SU-DHL-6 (cell line): ENCODE measurements around the gene FABP6.

Source experiments
- H2AFZ ChIP-seq: fragments of 200-600 bp; sonication (generic); 2 replicates; pipeline ENCODE4 v1.6.1; 2014; ENCODE audit warnings: low read depth, mild to moderate bottlenecking, moderate library complexity, mixed read lengths, antibody characterized with exemption, low read length; ENCODE audit not compliant: severe bottlenecking
- H3F3A ChIP-seq: fragments of 200-600 bp; shearing (Covaris generic); 2 replicates; pipeline ENCODE4 v1.6.0; 2016; ENCODE audit warnings: antibody characterized with exemption, mild to moderate bottlenecking; ENCODE audit not compliant: insufficient read depth
- H3K27ac ChIP-seq: fragments of 200-600 bp; sonication (generic); 2 replicates; pipeline ENCODE4 v1.5.1; 2016; ENCODE audit warnings: low read depth, mild to moderate bottlenecking, low read length, moderate library complexity, mixed read lengths
- H3K27me3 ChIP-seq: fragments of 200-600 bp; sonication (generic), shearing (Covaris generic); 2 replicates; pipeline ENCODE4 v1.6.0; 2014; ENCODE audit warnings: mild to moderate bottlenecking, low read length
- H3K36me3 ChIP-seq: fragments of 200-600 bp; sonication (generic); 2 replicates; pipeline ENCODE4 v1.6.1; 2014; ENCODE audit warnings: mild to moderate bottlenecking, low read length, mixed read lengths
- H3K4me2 ChIP-seq: fragments of 300-600, 200-600 bp; shearing (Covaris generic), sonication (generic); 2 replicates; pipeline ENCODE4 v1.6.0; 2014; ENCODE audit warnings: low read length, low read depth, mild to moderate bottlenecking; ENCODE audit not compliant: poor library complexity, severe bottlenecking
- H3K4me3 ChIP-seq: fragments of 200-600 bp; sonication (generic); 2 replicates; pipeline ENCODE4 v1.5.1; 2014; ENCODE audit warnings: antibody characterized with exemption, low read length, mild to moderate bottlenecking, mixed read lengths; ENCODE audit not compliant: insufficient read depth, poor library complexity, severe bottlenecking
- H3K79me2 ChIP-seq: fragments of 200-600 bp; sonication (generic); 2 replicates; pipeline ENCODE4 v1.6.1; 2014; ENCODE audit warnings: mild to moderate bottlenecking, low read length, moderate library complexity; ENCODE audit not compliant: insufficient read depth
- H3K9ac ChIP-seq: fragments of 200-600 bp; sonication (generic); 2 replicates; pipeline ENCODE4 v1.7.0; 2014; ENCODE audit warnings: mild to moderate bottlenecking, low read length
- H3K9me2 ChIP-seq: fragments of 200-600 bp; sonication (generic); replicated peaks from 2 replicates; pipeline ENCODE4 v1.6.1; 2014; ENCODE audit warnings: low read length; ENCODE audit not compliant: insufficient read depth
- H3K9me3 ChIP-seq: fragments of 200-600 bp; sonication (generic); 2 replicates; pipeline ENCODE4 v1.6.1; 2014; ENCODE audit warnings: low read length, mixed read lengths; ENCODE audit not compliant: insufficient read depth
- H4K20me1 ChIP-seq: fragments of 200-600 bp; sonication (generic); 2 replicates; pipeline ENCODE4 v1.6.1; 2014; ENCODE audit warnings: low read depth, mild to moderate bottlenecking, antibody characterized with exemption, low read length, moderate library complexity, mixed read lengths
- EZH2phosphoT487 ChIP-seq: fragments of 200-600 bp; sonication (generic), shearing (Covaris generic); conservative IDR thresholded peaks from 2 replicates; pipeline ENCODE4 v1.6.1; 2018; ENCODE audit warnings: mild to moderate bottlenecking, antibody characterized with exemption, low read length, moderate library complexity, mixed read lengths
- TF ChIP-seq, protein P1 (sequence below): fragments of 200-600 bp; sonication (generic); IDR thresholded peaks from one replicate; pipeline ENCODE4 v1.5.1; 2017; ENCODE audit warnings: antibody characterized with exemption, mild to moderate bottlenecking, low read length, moderate library complexity; ENCODE audit not compliant: insufficient read depth, poor library complexity, severe bottlenecking

The FABP6 gene

DNA sequence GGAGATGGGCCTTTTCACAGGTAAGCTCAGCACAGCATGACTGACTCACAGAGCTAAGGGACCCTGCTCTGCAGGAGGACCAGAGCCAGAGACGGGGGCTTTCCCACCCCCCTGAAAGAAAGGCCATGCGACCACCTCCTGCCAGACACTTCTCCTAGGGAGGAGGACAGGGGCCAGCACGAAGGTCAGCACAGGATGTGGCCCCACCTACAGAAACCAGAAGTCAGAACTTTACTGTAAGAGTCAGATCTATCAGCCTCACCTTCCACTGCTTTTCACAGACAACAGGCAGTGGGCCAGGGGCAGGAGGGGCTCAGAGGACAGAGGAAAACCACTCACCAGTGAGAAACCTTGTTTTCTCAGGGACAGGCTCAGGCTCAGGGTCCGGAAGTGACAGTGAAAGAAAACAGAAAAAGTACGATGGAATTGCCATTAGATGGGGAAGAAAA is 45.2 kb downstream of the FABP6 start:
- no peaks in the 10 kb centered on the region for H3K79me2 ChIP-seq
- H3K27me3 ChIP-seq: no peaks in the 10 kb centered on the region
- TF ChIP-seq, protein P1, sequence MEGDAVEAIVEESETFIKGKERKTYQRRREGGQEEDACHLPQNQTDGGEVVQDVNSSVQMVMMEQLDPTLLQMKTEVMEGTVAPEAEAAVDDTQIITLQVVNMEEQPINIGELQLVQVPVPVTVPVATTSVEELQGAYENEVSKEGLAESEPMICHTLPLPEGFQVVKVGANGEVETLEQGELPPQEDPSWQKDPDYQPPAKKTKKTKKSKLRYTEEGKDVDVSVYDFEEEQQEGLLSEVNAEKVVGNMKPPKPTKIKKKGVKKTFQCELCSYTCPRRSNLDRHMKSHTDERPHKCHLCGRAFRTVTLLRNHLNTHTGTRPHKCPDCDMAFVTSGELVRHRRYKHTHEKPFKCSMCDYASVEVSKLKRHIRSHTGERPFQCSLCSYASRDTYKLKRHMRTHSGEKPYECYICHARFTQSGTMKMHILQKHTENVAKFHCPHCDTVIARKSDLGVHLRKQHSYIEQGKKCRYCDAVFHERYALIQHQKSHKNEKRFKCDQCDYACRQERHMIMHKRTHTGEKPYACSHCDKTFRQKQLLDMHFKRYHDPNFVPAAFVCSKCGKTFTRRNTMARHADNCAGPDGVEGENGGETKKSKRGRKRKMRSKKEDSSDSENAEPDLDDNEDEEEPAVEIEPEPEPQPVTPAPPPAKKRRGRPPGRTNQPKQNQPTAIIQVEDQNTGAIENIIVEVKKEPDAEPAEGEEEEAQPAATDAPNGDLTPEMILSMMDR: no peak
- TF ChIP-seq EZH2phosphoT487: no peak
- H3K4me3 ChIP-seq: no peak overlapping the region
- no peaks in the 10 kb centered on the region for H3F3A ChIP-seq
- no peak overlapping the region for H3K4me2 ChIP-seq
- no peaks in the 10 kb centered on the region for H3K9me3 ChIP-seq
- no peaks in the 10 kb centered on the region for H3K36me3 ChIP-seq
- no peak overlapping the region for H3K27ac ChIP-seq
- H4K20me1 ChIP-seq: no peaks in the 10 kb centered on the region
- H3K9me2 ChIP-seq: no peaks in the 10 kb centered on the region
- no peak overlapping the region for H2AFZ ChIP-seq
- H3K9ac ChIP-seq: no peak overlapping the region

DNA sequence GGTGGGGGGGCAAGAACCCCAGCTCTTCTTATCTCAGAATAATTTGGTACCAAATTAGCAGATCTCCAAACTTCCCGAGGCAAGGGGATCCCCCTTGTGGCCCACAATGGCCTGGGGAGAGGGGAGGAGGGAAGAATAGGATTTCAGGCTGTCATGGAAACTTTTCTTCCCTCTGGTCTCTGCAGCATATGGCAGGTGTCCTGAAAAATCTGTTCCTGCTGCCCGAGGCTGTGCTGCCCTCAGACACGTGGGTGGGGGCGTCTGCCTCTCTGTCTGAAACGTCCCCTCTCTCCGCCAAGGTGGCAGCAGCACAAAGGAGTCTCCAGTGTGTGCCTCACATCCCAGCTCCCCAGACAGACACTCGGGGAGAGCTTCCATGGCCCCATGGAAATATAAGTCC is 49.0 kb downstream of the FABP6 start:
- Histone ChIP-seq H3K9me3 (no peaks in the 10 kb centered on the region), H2AFZ (no peak overlapping the region), H4K20me1 (no peaks in the 10 kb centered on the region), H3K4me2 (no peak overlapping the region), H3K27ac (no peak overlapping the region), H3K36me3 (no peaks in the 10 kb centered on the region), H3F3A (no peaks in the 10 kb centered on the region), H3K79me2 (no peaks in the 10 kb centered on the region), H3K9me2 (no peaks in the 10 kb centered on the region), H3K9ac (no peak overlapping the region), H3K4me3 (no peak overlapping the region), H3K27me3 (no peaks in the 10 kb centered on the region)
- TF ChIP-seq, protein P1: no peak
- no peak for TF ChIP-seq EZH2phosphoT487

DNA sequence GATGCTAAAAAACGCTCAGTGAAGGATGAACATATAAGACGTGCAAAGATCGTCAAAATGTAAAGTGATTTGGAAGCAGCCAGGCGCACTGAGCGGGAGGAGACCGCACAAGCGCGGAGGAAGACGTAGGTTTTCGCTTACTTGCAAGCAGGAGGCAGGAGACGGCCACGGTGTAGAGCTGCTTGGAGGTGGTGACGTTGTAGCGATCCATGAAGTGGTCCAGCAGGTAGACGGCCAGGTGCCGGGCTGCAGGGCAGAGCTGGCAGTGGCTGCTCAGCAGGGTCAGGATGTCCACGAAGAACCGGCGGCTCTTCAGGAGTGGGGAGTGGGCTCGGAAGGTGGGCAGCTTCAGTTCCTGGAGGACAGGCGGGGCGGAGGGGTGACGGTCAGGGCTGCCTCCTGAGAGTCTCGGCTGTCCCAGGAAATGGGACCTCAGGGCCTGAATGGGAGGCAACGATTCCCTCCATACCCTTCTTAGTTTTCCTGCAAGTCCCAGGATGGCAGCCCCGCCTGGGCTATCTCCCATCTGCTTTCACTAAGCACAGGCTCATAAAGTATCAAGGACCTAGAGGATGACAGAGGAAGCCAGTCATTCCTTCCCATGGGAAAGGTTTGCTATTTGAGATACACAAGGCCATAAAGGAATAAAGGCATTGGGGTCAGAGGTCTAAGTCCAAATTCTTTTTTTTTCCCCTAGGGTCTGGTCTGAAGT is 51.2 kb downstream of the FABP6 start:
- no peaks in the 10 kb centered on the region for H3F3A ChIP-seq
- H3K27me3 ChIP-seq: no peaks in the 10 kb centered on the region
- no peak overlapping the region for H2AFZ ChIP-seq
- no peaks in the 10 kb centered on the region for H3K36me3 ChIP-seq
- H3K4me3 ChIP-seq: no peak overlapping the region
- no peak overlapping the region for H3K4me2 ChIP-seq
- no peak for TF ChIP-seq EZH2phosphoT487
- TF ChIP-seq, protein P1: no peak
- no peaks in the 10 kb centered on the region for H3K79me2 ChIP-seq
- no peak overlapping the region for H3K27ac ChIP-seq
- no peaks in the 10 kb centered on the region for H3K9me3 ChIP-seq
- no peaks in the 10 kb centered on the region for H4K20me1 ChIP-seq
- H3K9ac ChIP-seq: no peak overlapping the region
- H3K9me2 ChIP-seq: no peaks in the 10 kb centered on the region
